GM18507 (cell line): ENCODE measurements around the gene DHTKD1.
"Not testable (repeated sequence)": the region's sequence is repeated elsewhere in the genome, so short reads cannot be mapped to it uniquely, and the experiment has no call there.

Source experiments
- DNase-seq: peaks from one replicate; pipeline ENCODE4 v3.0.0; 2011; ENCODE audit warnings: low read depth; ENCODE audit not compliant: insufficient read length; ENCODE audit errors: extremely low spot score
- FAIRE-seq: peaks from 2 replicates; lab custom pipeline; 2011; peaks lifted over from hg19 to GRCh38; lab: Jason Lieb, UNC

Gene DHTKD1

GRCh38 chr10:12130237-12130872, 61.6 kb downstream of the DHTKD1 start:
- FAIRE-seq (peak; percentile 85), DNase-seq (peak; percentile 20)

- no peak for FAIRE-seq
- DNase-seq, result no peak
These were observed 66.9 kb downstream of the DHTKD1 start for GRCh38 chr10:12135631-12136030.

- FAIRE-seq, result no peak
- DNase-seq, result no peak
These were observed 71.3 kb downstream of the DHTKD1 start for GRCh38 chr10:12140038-12140437.

GRCh38 chr10:12144538-12144937, 75.8 kb downstream of the DHTKD1 start:
- DNase-seq, result no peak
- no peak for FAIRE-seq

GRCh38 chr10:12150163-12150562, 81.4 kb downstream of the DHTKD1 start:
- DNase-seq (no peak), FAIRE-seq (no peak)

- DNase-seq (no peak), FAIRE-seq (no peak)
These were observed 85.8 kb downstream of the DHTKD1 start for GRCh38 chr10:12154516-12154915.

- DNase-seq, result no peak
- FAIRE-seq, result no peak
These were observed 87.8 kb downstream of the DHTKD1 start for GRCh38 chr10:12156367-12157123.

GRCh38 chr10:12158111-12158510, 89.4 kb downstream of the DHTKD1 start:
- FAIRE-seq, result no peak
- no peak for DNase-seq

GRCh38 chr10:12160664-12161063, 91.9 kb downstream of the DHTKD1 start:
- no peak for DNase-seq
- no peak for FAIRE-seq

GRCh38 chr10:12162927-12163326, 94.2 kb downstream of the DHTKD1 start:
- FAIRE-seq, result no peak
- DNase-seq, result no peak

GRCh38 chr10:12164085-12164484, 95.3 kb downstream of the DHTKD1 start:
- FAIRE-seq (no peak), DNase-seq (no peak)

GRCh38 chr10:12165036-12165435, 96.3 kb downstream of the DHTKD1 start:
- no peak for FAIRE-seq
- DNase-seq, result no peak

- DNase-seq (no peak), FAIRE-seq (no peak)
These were observed 97.4 kb downstream of the DHTKD1 start for GRCh38 chr10:12165999-12166775.

- FAIRE-seq, DNase-seq: not testable (repeated sequence)
These were observed 102.8 kb downstream of the DHTKD1 start for GRCh38 chr10:12171512-12171911.
